Activated CD4-positive, alpha-beta T cell treated with anti-CD3 and anti-CD28 coated beads, Interleukin-2, Interleukin-6, amounts not matched to agents 100 ng/mL and 50 ng/mL, durations not matched to agents 16 hours and 8 hours (primary cell): Measurements from ENCODE around the gene STARD13.
A peak's percentile ranks its signal among the peaks of the same experiment; 100 is the strongest.
"Not testable (repeated sequence)": the region's sequence is repeated elsewhere in the genome, so short reads cannot be mapped to it uniquely, and the experiment has no call there.

Experiments used
- DNase-seq: peaks from one replicate; pipeline ENCODE4 v3.0.0-alpha.2; 2020

The STARD13 gene

DNA sequence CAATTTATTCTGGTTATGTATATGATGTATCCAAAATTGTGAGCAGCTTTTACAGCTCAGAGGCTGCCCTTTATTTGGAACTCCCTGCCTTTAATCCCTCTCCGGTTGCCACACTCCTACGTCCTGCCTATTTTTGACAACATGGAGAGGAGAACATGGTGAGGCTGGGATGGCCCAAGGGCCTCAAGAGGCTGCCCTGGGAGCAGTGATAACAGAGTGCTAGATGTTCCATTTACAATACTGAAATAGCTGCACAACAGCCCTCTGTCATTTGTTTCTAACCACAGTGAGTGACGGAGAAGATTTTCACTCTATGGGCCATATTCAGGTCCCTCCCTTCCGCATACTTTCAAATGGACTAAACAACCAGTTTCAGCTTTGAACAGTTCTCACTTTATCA, 33.4 kb downstream of the STARD13 start:
- no peak for DNase-seq

GRCh38 chr13:33251131-33251661, 34.4 kb downstream of the STARD13 start:
- peak; percentile 4 for DNase-seq

DNA sequence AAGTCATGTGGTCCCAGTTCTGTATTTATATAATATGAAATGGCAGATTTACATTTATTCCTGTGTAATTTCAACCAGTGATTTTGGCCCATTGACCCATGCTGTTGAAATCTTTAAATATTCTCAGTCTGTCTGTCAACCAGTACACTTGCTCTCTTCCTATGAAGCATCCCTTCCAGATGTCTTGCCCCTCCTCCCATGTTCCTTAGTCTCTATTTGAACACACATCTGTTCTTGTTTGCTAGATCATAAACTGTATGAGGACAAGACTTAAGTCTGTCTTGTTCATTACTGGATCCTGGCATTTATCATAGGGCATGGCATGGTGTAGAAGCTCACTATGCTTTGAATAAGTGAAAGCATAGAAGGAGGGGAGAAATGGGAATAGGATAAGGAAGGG, 34.9 kb downstream of the STARD13 start:
- no peak for DNase-seq

DNA sequence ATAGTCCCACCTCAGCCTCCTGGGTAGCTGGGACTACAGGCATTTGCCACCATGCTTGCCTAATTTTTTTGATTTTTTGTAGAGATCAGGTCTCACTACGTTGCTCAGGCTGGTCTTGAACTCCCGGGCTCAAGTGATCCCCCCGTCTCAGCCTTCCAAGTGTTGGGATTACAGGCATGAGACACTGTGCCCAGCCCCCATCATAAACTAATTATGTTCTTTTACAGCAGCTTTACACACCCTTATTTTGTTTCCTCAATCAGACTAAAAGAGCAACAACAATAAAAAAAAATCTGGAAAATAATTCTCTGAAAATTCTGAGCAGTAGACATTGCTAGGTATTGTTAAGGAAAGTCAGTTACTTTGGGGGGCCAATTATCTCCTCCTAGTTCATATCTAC, 35.7 kb downstream of the STARD13 start:
- DNase-seq = no peak

- DNase-seq = no peak
Observed at GRCh38 chr13:33249066-33249465, 36.5 kb downstream of the STARD13 start.

DNA sequence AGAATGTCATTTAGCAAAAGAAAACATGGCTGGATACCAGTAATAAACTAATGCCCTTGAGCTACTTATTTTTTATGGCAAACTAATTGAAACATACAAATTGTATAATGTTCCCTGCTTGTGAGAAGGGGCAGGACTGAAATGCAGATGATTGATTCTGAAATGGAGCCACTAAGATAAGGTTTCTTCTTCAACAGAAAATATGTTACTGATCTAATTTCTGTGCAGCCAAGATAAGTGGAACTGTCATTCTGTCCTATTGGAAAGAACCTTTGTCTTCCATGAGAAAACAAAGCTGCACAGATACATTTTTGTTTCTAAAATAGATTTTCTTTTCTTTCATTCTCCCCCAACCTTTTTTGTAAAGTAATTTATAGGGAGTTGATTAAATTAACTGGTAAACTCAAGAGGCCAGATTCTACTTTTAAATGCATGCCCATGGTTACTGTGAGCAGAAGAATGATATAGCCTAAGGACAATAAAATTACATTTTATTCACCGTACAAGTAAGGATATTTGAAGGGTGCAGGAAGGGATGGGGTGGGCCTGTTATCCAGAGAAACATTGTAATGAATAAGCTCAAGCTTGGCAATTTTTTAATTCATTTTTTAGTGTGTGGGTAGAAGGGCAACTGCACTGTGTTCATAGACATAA, 39.9 kb downstream of the STARD13 start:
- no peak for DNase-seq

- DNase-seq = no peak
Observed at GRCh38 chr13:33244907-33245287, 40.7 kb downstream of the STARD13 start.

DNA sequence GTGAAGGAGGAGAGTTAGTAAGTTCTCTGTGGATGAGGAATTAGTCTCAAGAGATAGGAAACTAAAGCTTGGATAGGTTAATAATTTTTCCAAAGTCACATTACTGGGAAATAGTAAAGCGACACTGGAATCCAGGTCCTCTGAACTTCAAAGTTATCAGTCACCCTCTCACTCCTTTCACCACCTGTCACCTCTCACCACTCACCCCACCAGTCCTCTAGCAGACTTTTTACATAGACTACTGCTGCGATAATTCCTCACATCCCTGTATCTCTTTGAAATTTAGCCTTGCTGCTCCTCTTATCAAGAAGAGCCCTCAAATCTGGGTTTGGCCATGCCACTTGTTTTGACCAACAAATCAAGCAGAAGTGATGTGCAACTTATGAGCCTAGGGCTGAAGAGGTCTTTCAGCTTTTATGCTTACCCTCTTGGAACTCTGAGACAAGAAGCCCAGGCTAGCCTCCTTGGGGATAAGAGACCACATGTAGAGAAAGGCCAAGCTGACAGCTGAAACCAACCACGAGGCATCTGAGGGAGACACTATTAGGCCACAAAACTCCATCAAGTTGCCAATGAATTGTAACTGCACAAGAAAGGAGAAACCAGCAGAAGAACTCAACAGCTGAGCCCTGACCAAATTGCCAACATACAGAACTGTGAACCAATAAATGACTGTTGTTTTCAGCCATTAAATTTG, 41.2 kb downstream of the STARD13 start:
- no peak for DNase-seq

DNA sequence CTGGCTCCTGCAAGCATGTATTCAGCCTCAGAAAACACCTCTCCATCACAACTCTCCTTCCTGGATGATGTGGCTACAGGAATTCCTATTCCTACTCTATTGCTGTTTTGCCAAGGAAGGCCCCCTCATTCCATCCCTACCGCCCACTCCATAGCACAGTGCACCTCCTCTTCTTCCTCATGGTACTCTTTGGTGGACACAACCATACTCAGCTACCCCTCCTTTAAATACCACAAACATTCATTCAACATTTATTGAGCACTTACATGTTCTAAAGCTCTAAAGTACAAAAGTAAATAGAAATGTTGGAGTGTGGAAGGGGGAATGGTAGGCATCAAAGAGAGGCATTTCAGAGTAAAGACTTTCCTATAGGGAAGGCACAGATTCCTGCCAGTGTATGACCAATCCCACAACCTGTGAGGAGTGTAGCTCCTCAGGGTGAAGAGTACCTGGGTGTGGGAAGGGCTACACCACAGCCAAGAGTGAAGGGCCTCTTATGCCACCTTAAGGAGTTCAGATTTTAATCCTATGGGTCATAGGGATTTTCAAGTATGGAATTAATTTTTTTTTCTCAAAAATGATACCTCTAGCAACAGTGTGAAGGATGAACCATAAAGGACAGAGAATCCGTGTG, 42.5 kb downstream of the STARD13 start:
- no peak for DNase-seq

GRCh38 chr13:33242372-33242771, 43.2 kb downstream of the STARD13 start:
- not testable (repeated sequence) for DNase-seq

GRCh38 chr13:33236021-33236420, 49.5 kb downstream of the STARD13 start:
- no peak for DNase-seq

DNA sequence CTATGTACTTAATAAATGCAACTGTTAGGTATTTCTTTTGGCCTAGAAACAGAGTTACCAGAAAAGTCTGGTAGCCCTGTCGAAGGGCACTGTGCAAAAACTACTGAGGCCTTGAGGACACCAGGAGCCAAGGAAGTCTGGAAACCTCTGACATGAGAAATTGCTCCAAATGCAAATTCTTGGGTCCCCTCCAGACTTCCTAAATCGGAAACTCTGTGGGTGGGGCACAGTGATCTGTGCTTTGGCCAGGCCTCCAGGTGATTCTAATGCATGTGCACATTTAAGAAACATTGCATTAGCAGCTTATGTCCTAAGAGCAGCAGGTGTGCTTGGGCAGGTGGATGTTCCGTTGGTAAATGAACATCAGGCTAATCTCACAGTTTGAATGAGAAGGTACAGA, 50.0 kb downstream of the STARD13 start:
- no peak for DNase-seq

DNA sequence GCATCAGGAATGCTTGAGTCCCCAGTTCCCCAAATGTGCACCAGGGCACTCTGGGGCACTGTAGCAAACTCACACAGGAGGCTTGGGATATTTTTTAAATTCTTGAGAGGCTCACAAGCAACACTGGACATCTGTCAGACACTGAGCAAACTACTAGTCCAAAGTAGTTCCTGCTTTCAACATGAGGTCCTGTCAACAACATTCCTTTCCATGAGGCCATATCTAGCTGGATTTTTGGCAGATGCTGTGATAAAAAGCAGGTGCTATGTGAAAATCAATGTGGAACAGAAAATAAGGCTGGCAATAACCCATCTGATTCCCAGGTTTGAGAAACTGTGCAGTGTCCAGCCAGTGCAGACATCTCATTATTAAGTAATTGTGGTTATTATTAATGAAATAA, 50.5 kb downstream of the STARD13 start:
- DNase-seq = no peak

DNA sequence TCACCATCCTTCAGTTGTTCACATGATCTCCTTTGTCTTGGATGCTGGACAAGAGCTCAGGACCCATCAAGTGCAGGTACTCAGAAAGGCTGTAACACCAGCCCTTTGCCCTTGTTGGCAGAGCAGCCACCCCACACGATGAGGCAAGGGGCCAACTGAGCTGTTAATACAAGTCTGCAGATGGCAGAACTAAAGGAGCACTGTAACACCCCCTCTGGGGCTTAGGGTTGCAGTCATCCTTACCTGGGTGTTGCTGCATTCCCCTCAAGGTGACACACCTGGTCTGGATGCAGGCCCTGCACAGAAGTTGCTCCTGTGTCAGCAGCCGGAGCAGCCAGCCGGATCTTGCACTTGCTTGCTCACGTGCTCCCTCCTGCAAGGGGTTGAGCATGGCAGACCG, 52.0 kb downstream of the STARD13 start:
- no peak for DNase-seq

- DNase-seq = no peak
Observed at GRCh38 chr13:33232883-33233282, 52.7 kb downstream of the STARD13 start.

DNA sequence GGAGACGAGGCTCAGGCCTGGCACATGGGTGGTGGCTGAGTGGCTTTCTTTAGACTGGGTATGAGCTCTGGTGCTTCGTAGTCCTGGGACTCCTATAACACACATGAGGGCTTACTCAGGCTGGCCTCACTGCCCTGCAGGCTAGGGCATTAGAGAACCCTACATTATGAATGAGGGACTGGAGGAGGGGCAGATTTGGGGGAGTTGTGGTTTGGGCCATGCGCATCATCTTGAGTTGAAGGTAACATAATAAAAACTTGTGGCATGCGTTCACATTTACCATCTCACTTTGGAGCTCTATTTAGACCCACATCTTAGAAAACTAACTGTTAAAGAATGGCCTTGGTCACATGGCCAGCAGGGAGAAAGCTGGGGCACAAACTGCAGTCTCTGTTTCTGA, 54.2 kb downstream of the STARD13 start:
- DNase-seq = no peak

DNA sequence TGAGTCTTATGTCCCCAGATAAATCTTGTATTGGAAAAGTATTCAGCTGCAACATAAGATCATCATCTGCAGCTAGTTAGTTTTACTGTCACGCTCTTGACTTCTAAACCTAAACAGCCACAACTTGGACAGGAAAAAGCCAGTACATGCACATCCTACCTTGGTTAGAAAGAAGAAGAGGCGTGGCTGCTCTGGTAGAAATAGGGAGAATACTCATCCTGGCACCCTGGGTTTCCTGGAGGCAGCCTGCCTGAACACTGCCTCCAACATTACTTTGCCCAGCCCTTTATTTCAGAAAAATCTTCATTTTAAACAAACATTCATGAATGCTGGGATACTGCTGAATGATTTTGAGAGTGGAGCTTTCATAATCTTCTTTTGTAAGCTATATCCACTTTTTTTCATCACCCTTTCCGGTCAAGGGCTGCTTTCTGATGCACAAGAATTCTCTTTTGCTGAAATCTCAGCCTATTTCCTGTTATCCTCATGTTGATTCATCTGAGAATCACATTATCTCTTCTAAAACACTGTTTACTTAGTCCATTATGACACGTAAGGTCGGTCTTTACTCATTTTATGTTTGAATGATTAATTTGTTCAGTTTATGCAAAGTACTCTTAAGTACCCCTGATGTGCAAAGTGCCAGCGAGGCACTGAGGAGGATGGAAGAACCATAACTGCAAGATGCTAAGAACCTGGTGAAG, 55.2 kb downstream of the STARD13 start:
- DNase-seq = peak; percentile 14

DNA sequence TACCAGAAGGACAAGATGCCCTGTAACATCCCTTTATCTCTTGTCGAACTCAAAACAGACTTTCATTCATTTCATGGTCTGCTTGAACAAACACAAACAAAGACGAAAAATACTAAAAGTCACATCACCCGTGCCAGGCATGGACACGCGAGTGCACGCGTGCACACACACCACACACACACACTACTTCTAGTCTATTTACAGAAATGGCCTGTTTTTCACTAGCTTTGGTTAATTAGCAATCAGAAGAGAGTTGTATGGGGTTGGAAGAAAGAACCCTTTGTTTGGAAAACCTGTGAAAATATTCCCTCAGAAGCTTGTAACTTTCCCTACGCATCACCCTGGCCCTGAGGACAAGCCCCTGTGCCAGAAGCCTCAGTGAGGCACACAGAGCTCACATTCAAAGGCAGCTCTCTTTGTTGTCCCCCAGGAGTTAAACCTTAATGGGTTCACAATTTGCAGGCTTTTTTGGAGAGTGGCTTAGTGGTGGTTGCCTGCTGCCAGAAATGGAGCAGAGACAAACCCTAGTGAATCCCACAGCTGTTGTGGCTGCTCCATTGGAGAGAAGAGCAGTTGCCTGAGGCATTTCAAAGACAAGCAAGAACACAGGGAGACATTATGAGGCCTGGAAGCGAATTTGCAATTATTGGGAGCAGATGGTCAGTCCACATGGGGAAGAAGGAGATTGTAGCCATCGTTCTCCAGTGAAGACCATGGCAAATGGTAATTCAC, 55.9 kb downstream of the STARD13 start:
- no peak for DNase-seq

DNA sequence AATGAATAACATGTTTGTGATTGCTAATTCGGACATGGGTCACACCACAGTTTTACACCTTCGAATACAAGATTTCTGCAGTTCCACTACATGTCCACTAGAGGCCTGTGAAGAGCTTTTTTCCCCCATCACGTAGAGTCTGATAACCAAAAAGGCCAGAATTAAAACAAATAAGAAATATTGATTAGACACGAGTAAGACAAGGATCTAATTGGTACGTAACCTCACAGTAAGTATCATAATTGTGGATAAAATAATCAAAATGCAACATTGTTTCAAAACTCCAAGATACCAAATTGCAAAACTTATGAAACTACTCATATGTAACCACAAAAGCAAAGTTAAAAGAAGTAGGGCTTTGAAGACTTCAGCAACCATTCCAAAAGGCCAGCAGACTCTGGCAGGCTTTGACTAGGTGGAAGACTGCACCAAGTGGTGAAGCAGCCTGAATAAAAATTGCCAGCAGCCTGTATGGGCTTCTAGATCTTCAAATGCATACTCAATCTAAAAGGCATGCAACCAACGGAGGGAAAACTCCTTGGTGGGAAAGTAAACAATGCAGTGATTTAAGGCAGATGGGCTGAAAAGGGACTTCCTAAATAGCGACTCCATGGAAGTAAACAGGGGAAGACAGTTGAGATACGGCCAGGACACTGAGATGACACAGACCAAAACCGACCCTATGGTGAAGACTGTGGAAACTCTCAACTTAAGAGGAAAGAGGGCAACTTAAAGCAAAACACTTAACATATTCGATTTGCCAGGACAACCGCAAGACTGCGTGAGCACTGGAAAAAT, 56.7 kb downstream of the STARD13 start:
- peak; percentile 51 for DNase-seq

GRCh38 chr13:33227927-33228647, 57.5 kb downstream of the STARD13 start:
- DNase-seq = no peak

GRCh38 chr13:33224686-33225085, 60.9 kb downstream of the STARD13 start:
- no peak for DNase-seq
